Lower leg skin (tissue), 3 donors: Measurements from ENCODE around the gene AACS.

Experiments used
- POLR2A ChIP-seq, 2 donors: fragments of 450-650 bp; IDR thresholded peaks; one replicate each; pipeline ENCODE4 v1.6.1; 2016 to 2017; ENCODE audit warnings: antibody characterized with exemption in 2 of 2, mild to moderate bottlenecking in 1 of 2, moderate library complexity in 1 of 2
- TF ChIP-seq, protein P1 (sequence below), 3 donors: fragments of 450-650 bp; IDR thresholded peaks; one replicate each; pipeline ENCODE4 v1.5.1; 2016; ENCODE audit warnings: antibody characterized with exemption in 3 of 3, mild to moderate bottlenecking in 3 of 3, moderate library complexity in 2 of 3

DNA sequence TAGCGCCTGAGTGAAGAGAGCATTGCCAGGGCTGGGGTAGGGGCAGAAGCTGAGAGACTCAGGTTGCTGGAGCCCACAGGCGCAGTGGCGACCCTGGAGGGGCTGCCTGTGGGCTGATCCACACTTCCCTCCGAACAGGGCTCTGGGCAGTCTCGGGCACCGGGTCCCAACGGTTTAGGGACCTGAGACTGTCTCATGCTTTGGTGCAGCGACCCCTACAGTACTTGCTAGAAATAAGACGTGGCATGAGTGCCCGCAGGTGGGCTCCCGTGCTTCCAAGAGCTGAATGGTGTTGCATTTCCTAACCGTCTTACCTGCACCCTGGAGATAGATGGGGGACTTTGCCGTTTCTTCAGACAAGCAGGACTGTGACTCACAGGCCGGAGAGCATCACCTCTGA is 57.4 kb downstream of the AACS start:
- TF ChIP-seq, protein P1, sequence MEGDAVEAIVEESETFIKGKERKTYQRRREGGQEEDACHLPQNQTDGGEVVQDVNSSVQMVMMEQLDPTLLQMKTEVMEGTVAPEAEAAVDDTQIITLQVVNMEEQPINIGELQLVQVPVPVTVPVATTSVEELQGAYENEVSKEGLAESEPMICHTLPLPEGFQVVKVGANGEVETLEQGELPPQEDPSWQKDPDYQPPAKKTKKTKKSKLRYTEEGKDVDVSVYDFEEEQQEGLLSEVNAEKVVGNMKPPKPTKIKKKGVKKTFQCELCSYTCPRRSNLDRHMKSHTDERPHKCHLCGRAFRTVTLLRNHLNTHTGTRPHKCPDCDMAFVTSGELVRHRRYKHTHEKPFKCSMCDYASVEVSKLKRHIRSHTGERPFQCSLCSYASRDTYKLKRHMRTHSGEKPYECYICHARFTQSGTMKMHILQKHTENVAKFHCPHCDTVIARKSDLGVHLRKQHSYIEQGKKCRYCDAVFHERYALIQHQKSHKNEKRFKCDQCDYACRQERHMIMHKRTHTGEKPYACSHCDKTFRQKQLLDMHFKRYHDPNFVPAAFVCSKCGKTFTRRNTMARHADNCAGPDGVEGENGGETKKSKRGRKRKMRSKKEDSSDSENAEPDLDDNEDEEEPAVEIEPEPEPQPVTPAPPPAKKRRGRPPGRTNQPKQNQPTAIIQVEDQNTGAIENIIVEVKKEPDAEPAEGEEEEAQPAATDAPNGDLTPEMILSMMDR (IDR thresholded peaks at IDR 0.05): no peak
- no peak for TF ChIP-seq POLR2A (IDR thresholded peaks at IDR 0.05)
